Neural progenitor cell (in vitro differentiated cells): ENCODE data around the gene AK2.

Source experiments
- EZH2phosphoT487 ChIP-seq: fragments of 200-600 bp; sonication (generic); IDR thresholded peaks from 2 replicates; pipeline ENCODE4 v1.6.1; 2017; ENCODE audit warnings: antibody characterized with exemption
- TF ChIP-seq, protein P1 (sequence below): fragments of 200-600 bp; sonication (generic); IDR thresholded peaks from 2 replicates; pipeline ENCODE4 v1.5.1; 2017; ENCODE audit warnings: antibody characterized with exemption, mild to moderate bottlenecking

DNA sequence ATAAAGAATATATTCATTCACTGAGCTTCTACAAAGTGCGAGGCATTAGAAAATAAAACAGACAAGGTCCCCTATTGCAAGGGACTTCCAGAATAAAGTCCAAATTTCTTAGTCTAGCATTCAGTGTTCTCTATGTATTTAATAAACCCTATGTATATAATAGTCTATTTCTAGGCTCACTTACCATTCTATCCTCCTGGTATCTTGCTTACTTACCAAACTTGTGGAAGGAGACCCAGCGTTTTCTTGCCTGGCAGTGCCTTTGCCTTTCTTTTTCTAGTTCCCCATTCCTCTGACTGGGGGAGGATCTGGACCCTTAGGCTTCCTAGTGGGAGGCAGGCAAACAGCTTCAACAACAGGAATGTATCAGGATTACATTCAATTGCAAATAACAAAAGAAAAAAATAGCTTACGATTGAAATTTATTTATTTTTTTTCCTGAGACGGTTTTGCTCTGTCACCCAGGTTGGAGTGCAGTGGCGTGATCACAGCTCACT is 71.4 kb downstream of the AK2 start:
- TF ChIP-seq EZH2phosphoT487 = no peak
- TF ChIP-seq, protein P1, sequence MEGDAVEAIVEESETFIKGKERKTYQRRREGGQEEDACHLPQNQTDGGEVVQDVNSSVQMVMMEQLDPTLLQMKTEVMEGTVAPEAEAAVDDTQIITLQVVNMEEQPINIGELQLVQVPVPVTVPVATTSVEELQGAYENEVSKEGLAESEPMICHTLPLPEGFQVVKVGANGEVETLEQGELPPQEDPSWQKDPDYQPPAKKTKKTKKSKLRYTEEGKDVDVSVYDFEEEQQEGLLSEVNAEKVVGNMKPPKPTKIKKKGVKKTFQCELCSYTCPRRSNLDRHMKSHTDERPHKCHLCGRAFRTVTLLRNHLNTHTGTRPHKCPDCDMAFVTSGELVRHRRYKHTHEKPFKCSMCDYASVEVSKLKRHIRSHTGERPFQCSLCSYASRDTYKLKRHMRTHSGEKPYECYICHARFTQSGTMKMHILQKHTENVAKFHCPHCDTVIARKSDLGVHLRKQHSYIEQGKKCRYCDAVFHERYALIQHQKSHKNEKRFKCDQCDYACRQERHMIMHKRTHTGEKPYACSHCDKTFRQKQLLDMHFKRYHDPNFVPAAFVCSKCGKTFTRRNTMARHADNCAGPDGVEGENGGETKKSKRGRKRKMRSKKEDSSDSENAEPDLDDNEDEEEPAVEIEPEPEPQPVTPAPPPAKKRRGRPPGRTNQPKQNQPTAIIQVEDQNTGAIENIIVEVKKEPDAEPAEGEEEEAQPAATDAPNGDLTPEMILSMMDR = no peak
